Common myeloid progenitor, CD34-positive (primary cell): Measurements from ENCODE around the gene GAPVD1.

ENCODE experiments used
- CTCF ChIA-PET: fragments of 350-600 bp; sonication (Branson Sonifier 250); formaldehyde crosslinking; loops from one replicate; lab custom pipeline; 2021; ENCODE audit warnings: antibody characterized with exemption; lab: Charles Lee
- POLR2A ChIA-PET: fragments of 350-600 bp; sonication (Branson Sonifier 250); formaldehyde crosslinking; loops from one replicate; lab custom pipeline; 2021; ENCODE audit warnings: antibody characterized with exemption; lab: Charles Lee
- DNase-seq, 3 donors: peaks; one replicate each; pipeline versions ENCODE4 v3.0.0 to v3.0.0-alpha.2; 2013
- H3K27ac ChIP-seq, 2 experiments: 1 replicate in 1 of 2; 2 replicates in 1 of 2; pipeline ENCODE4 v1.7.0; 2013; ENCODE audit warnings: inconsistent platforms in 2 of 2, low read length in 2 of 2, mild to moderate bottlenecking in 2 of 2, low read depth in 1 of 2, moderate library complexity in 1 of 2; ENCODE audit not compliant: severe bottlenecking in 2 of 2, insufficient read depth in 1 of 2, poor library complexity in 1 of 2
- H3K27me3 ChIP-seq, 5 experiments: replicated peaks in 2 of 5; 1 replicate in 3 of 5; 2 replicates in 2 of 5; pipeline versions ENCODE4 v1.6.1 to v1.7.0; 2013; ENCODE audit warnings: low read length in 4 of 5, mild to moderate bottlenecking in 2 of 5, moderate library complexity in 2 of 5, inconsistent platforms in 1 of 5; ENCODE audit not compliant: insufficient read depth in 5 of 5, control insufficient read depth in 4 of 5
- H3K36me3 ChIP-seq, 4 experiments: 1 replicate in 2 of 4; 2 replicates in 2 of 4; pipeline versions ENCODE4 v1.6.1 to v1.7.0; 2013; ENCODE audit warnings: low read length in 3 of 4, control low read depth in 1 of 4, mild to moderate bottlenecking in 1 of 4; ENCODE audit not compliant: control insufficient read depth in 4 of 4, insufficient read depth in 4 of 4
- H3K4me1 ChIP-seq, 4 experiments: 1 replicate in 3 of 4; 2 replicates in 1 of 4; pipeline versions ENCODE4 v1.6.1 to v1.7.1; 2013; ENCODE audit warnings: low read length in 3 of 4, mild to moderate bottlenecking in 3 of 4, control low read depth in 1 of 4, inconsistent platforms in 1 of 4, moderate library complexity in 1 of 4; ENCODE audit not compliant: control insufficient read depth in 4 of 4, insufficient read depth in 4 of 4; ENCODE audit errors: control extremely low read depth in 1 of 4
- H3K4me3 ChIP-seq, 7 experiments: 1 replicate in 4 of 7; 2 replicates in 3 of 7; pipeline versions ENCODE4 v1.5.1 to v1.7.0; 2013; ENCODE audit warnings: mild to moderate bottlenecking in 7 of 7, low read length in 6 of 7, moderate library complexity in 6 of 7, inconsistent platforms in 2 of 7, low read depth in 2 of 7, control low read depth in 1 of 7; ENCODE audit not compliant: insufficient read depth in 4 of 7, control insufficient read depth in 1 of 7; ENCODE audit errors: extremely low read depth in 1 of 7
- H3K9me3 ChIP-seq, 5 experiments: 1 replicate in 4 of 5; 2 replicates in 1 of 5; pipeline versions ENCODE4 v1.6.1 to v1.7.1; 2013; ENCODE audit warnings: low read length in 4 of 5, mild to moderate bottlenecking in 2 of 5, inconsistent platforms in 1 of 5, low read depth in 1 of 5, moderate library complexity in 1 of 5; ENCODE audit not compliant: control insufficient read depth in 4 of 5, insufficient read depth in 2 of 5; ENCODE audit errors: control extremely low read depth in 1 of 5
- WGBS: methylation state at CpG from one replicate; pipeline ENCODE4 v1.1.5; 2013; ENCODE audit not compliant: insufficient coverage; 5-methylcytosine and 5-hydroxymethylcytosine counted together

Gene GAPVD1

DNA sequence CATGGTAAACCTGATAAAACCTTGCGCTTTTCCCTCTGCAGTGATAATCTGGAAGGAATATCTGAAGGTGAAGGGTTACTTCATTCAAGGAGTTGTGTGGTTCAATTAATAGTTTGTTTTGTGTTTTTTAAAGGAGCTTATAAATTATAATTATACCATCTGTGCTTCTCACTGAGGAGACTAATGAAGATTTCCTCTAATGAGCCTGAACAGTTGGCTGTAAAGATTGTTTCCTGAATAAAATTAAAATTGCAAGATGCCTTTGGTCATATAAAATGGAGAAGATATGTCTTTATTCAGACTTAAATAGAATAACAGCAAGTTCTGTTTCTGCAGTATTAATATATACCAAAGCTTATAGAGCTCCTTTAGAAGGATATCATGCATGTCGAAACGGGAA lies 59.9 kb downstream of the GAPVD1 start:
- peaks cover 12 to 51% (median 21%) of the 10 kb centered on the region in 4 experiments for H3K36me3 ChIP-seq
- no CpG with 5 or more reads among the region's 3 CpGs for WGBS
- peaks cover 0 to 9% (median 6%) of the 10 kb centered on the region in 5 experiments for H3K9me3 ChIP-seq
- no peak for DNase-seq
- H3K27ac ChIP-seq: no peak overlapping the region
- ChIA-PET CTCF (interaction anchor here (0.8 to 1.4 kb wide), 2 partner anchors 14 to 65 kb away, joined by 3 read pairs; no protein-coding TSS in a partner anchor), POLR2A (interaction anchor here (0.6 kb wide), 1 partner anchor 112 kb away, joined by 3 read pairs; no protein-coding TSS in a partner anchor)
- no peaks in the 10 kb centered on the region for H3K27me3 ChIP-seq
- H3K4me3 ChIP-seq: no peak overlapping the region
- H3K4me1 ChIP-seq: no peaks in the 10 kb centered on the region

DNA sequence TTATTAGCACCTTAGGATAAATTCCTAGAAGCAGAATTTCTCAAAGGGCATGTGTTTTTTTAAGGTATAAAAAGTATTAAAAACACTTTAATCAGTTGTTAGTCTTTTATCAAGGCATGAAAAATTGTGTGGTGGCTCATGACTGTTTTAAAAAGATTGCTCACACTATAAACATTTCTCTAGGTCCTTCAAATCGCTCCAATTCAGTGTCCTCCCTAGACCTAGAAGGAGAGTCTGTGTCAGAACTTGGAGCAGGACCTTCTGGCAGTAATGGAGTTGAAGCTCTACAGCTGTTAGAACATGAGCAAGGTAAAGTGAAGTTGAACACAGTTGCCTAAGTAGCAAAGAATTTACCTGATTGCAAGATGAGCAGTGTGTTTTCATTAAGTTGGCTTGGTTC lies 62.0 kb downstream of the GAPVD1 start:
- no peak for DNase-seq
- ChIA-PET POLR2A (no interaction called here), CTCF (no interaction called here)
- Histone ChIP-seq H3K9me3 (no peaks in the 10 kb centered on the region), H3K27me3 (no peaks in the 10 kb centered on the region), H3K36me3 (peaks cover 3 to 36% (median 20%) of the 10 kb centered on the region in 4 experiments), H3K4me3 (no peak overlapping the region), H3K4me1 (no peaks in the 10 kb centered on the region), H3K27ac (no peak overlapping the region)
- WGBS: no CpG with 5 or more reads among the region's 1 CpG

DNA sequence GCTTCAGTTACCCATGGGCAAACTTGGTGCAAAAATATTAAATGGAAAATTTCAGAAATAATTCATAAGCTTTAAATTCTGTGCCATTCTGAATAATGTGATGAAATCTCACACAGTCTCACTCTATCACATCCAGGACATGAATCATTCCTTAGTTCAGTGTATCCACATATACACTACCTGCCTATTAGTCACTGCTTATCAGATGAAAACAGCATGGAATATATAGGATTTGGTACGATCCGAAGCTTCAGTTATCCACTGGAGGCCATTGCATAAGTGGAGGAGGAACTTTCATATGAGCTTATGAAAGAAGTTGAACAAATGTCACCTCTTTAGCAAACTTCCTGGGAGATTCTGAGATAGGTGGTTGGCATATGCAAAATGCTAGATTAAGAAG lies 64.2 kb downstream of the GAPVD1 start:
- Histone ChIP-seq H3K36me3 (peaks cover 9 to 44% (median 30%) of the 10 kb centered on the region in 4 experiments), H3K27ac (no peak overlapping the region), H3K27me3 (no peaks in the 10 kb centered on the region), H3K4me3 (no peak overlapping the region), H3K9me3 (no peaks in the 10 kb centered on the region), H3K4me1 (no peaks in the 10 kb centered on the region)
- ChIA-PET POLR2A (interaction anchor here (0.6 kb wide), 2 partner anchors 11 to 1964 kb away, joined by 3 to 4 read pairs; no protein-coding TSS in a partner anchor), CTCF (no interaction called here)
- 100% methylated on average over 2 of the region's 2 CpGs for WGBS
- DNase-seq: no peak

DNA sequence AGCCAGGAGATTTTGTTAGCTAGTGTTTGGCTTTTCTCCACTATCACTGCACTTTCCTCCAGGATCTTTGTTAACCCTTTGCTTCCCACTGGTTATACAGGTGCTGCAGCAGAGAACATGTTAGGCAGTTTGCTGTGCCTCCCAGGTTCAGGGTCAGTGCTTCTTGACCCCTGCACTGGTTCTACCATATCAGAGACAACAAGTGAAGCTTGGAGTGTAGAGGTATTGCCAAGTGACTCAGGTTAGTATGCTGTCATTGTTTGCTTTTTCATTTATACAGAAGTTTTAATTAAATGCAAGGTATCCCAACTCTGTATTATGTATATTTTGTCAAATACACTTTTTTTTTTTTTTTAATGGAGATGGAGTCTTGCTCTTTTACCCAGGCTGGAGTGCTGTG lies 68.4 kb downstream of the GAPVD1 start:
- peaks cover 19 to 60% (median 42%) of the 10 kb centered on the region in 4 experiments for H3K36me3 ChIP-seq

DNA sequence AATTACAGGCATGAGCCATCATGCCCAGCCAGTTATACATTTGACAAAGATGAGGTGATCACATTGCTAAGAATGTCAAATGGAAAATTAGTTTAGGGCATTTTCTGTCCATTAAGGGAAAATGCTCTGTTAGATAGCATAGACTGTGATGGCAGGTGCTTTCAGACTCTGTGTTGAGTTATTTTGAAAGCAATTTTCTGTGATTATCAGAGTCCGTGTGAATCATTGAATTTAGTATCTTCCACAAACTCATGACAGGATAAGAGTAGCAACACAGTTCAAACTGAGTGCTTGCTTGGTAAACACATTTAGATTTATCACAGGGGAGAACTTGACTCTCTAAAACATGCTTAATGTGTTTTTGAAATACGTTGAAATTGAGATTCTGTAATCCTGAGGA lies 69.0 kb downstream of the GAPVD1 start:
- Histone ChIP-seq H3K4me3 (no peak overlapping the region), H3K27me3 (no peaks in the 10 kb centered on the region), H3K36me3 (peaks cover 19 to 59% (median 41%) of the 10 kb centered on the region in 4 experiments), H3K9me3 (no peaks in the 10 kb centered on the region), H3K27ac (no peak overlapping the region), H3K4me1 (no peaks in the 10 kb centered on the region)
- no peak for DNase-seq
- CTCF ChIA-PET: no interaction called here
- POLR2A ChIA-PET: no interaction called here
- 100% methylated on average over 1 of the region's 2 CpGs for WGBS

More for the DNA sequence above, 68.4 kb downstream of the GAPVD1 start:
- no peaks in the 10 kb centered on the region for H3K27me3 ChIP-seq
- no peak for DNase-seq
- POLR2A ChIA-PET: no interaction called here
- CTCF ChIA-PET: interaction anchor here (1.6 kb wide), 1 partner anchor 13 kb away, joined by 3 read pairs; no protein-coding TSS in a partner anchor
- H3K4me3 ChIP-seq: no peak overlapping the region
- no peak overlapping the region for H3K27ac ChIP-seq
- H3K4me1 ChIP-seq: no peaks in the 10 kb centered on the region
- no peaks in the 10 kb centered on the region for H3K9me3 ChIP-seq

DNA sequence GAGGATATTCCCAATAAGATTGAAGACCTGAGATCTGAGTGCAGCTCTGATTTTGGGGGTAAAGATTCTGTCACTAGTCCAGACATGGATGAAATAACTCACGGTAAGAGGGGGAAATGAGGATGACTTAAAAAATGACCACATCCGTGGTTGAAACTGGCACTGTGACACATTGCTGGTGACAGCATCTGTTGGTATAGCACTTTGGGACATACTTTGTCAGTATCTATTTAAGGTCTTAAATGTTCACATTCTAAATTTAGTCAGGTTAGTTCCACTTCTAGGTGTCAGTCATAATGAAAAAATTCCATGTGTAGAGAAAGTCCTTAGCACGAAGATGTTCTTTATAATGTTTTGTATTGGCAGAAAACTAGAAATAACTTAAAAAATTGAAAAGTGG lies 70.9 kb downstream of the GAPVD1 start:
- Histone ChIP-seq H3K4me1 (no peaks in the 10 kb centered on the region), H3K27ac (no peak overlapping the region), H3K27me3 (no peaks in the 10 kb centered on the region), H3K36me3 (peaks cover 22 to 58% (median 40%) of the 10 kb centered on the region in 4 experiments), H3K4me3 (no peak overlapping the region), H3K9me3 (no peaks in the 10 kb centered on the region)
- POLR2A ChIA-PET: interaction anchor here (0.6 to 0.9 kb wide), 2 partner anchors 13 to 78 kb away, joined by 3 to 4 read pairs; no protein-coding TSS in a partner anchor
- CTCF ChIA-PET: no interaction called here
- 58% methylated on average over 2 of the region's 3 CpGs for WGBS
- DNase-seq: peak in 2 of 3 donors; percentile 41 to 56

DNA sequence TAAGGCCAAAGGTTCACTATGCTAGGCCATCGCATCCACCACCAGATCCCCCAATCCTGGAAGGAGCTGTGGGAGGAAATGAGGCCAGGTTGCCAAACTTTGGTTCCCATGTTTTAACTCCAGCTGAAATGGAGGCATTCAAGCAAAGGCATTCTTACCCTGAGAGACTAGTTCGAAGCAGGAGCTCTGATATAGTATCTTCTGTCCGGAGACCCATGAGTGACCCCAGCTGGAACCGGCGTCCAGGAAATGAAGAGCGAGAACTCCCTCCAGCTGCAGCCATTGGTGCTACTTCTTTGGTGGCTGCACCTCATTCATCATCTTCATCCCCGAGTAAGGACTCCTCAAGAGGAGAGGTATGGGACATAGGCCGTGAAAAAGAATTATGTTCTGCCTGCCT lies 75.6 kb downstream of the GAPVD1 start:
- ChIA-PET POLR2A (interaction anchor here (0.5 kb wide), 1 partner anchor 101 kb away, joined by 5 read pairs; no protein-coding TSS in a partner anchor), CTCF (no interaction called here)
- Histone ChIP-seq H3K27ac (no peak overlapping the region), H3K36me3 (peaks cover 12 to 62% (median 42%) of the 10 kb centered on the region in 4 experiments), H3K9me3 (no peaks in the 10 kb centered on the region), H3K4me1 (no peaks in the 10 kb centered on the region), H3K4me3 (no peak overlapping the region), H3K27me3 (no peaks in the 10 kb centered on the region)
- 98% methylated on average over 7 of the region's 8 CpGs for WGBS
- DNase-seq: no peak
